Fibroblast of skin of right biceps (primary cell): ENCODE measurements around the gene SIX6.
"Not testable (repeated sequence)": the region's sequence is repeated elsewhere in the genome, so short reads cannot be mapped to it uniquely, and the experiment has no call there.

Source experiments
- DNase-seq: peaks from one replicate; pipeline ENCODE4 v3.0.0-alpha.2; 2013

Gene SIX6

GRCh38 chr14:60508707-60509437 lies at the start of gene SIX6:
Gene SIX6, plus strand, starts transcription at chr14:60509146. Its CDS starts 253 bp downstream, at chr14:60509399.
- DNase-seq, result peak; percentile 49

- DNase-seq, result not testable (repeated sequence)
Observed at GRCh38 chr14:60480248-60480647, 28.7 kb upstream of the SIX6 start.

GRCh38 chr14:60482743-60483142 lies 26.2 kb upstream of the SIX6 start:
- DNase-seq, result no peak

- no peak for DNase-seq
Observed at GRCh38 chr14:60485057-60485597, 23.8 kb upstream of the SIX6 start.

- peak; percentile 57 for DNase-seq
Observed at GRCh38 chr14:60485598-60486251, 23.2 kb upstream of the SIX6 start, which contains the start of gene C14orf39. Gene C14orf39, minus strand, starts transcription at chr14:60486063. Its CDS starts 985 bp downstream, at chr14:60485078.

GRCh38 chr14:60487211-60487610 lies 21.7 kb upstream of the SIX6 start:
- DNase-seq, result no peak

- DNase-seq, result no peak
Observed at GRCh38 chr14:60488175-60488574, 20.8 kb upstream of the SIX6 start.

GRCh38 chr14:60490270-60490669 lies 18.7 kb upstream of the SIX6 start:
- no peak for DNase-seq

GRCh38 chr14:60495946-60496345 lies 13.0 kb upstream of the SIX6 start:
- no peak for DNase-seq

- no peak for DNase-seq
Observed at GRCh38 chr14:60502541-60502940, 6.4 kb upstream of the SIX6 start.

GRCh38 chr14:60505448-60505847 lies 3.5 kb upstream of the SIX6 start:
- no peak for DNase-seq

GRCh38 chr14:60506010-60506409 lies 2.9 kb upstream of the SIX6 start:
- no peak for DNase-seq

GRCh38 chr14:60506462-60506984 lies 2.4 kb upstream of the SIX6 start:
- DNase-seq, result no peak

GRCh38 chr14:60506985-60507829 lies 1.7 kb upstream of the SIX6 start:
- DNase-seq, result no peak

- no peak for DNase-seq
Observed at GRCh38 chr14:60508363-60508706, 611 bp upstream of the SIX6 start.

GRCh38 chr14:60509438-60510253 lies 700 bp downstream of the SIX6 start:
- DNase-seq, result no peak

- DNase-seq, result no peak
Observed at GRCh38 chr14:60510254-60510950, 1.5 kb downstream of the SIX6 start.

- DNase-seq, result no peak
Observed at GRCh38 chr14:60510951-60511599, 2.1 kb downstream of the SIX6 start.

- DNase-seq, result no peak
Observed at GRCh38 chr14:60512126-60512525, 3.2 kb downstream of the SIX6 start.

- DNase-seq, result no peak
Observed at GRCh38 chr14:60512973-60513571, 4.1 kb downstream of the SIX6 start.

GRCh38 chr14:60514378-60514740 lies 5.4 kb downstream of the SIX6 start:
- DNase-seq, result no peak
